KOPT-K1 (cell line): ENCODE measurements around the gene ZMYND11.

Experiments
- H3K27ac ChIP-seq: fragments of 200-600 bp; sonication (generic); 2 replicates; pipeline ENCODE4 v1.5.1; 2016; ENCODE audit warnings: antibody characterized with exemption, mild to moderate bottlenecking, low read depth, low read length; ENCODE audit not compliant: poor library complexity, severe bottlenecking
- H3K36me3 ChIP-seq: fragments of 200-600 bp; sonication (generic); 2 replicates; pipeline ENCODE4 v1.5.1; 2017; ENCODE audit warnings: antibody characterized with exemption, mild to moderate bottlenecking, low read length, moderate library complexity; ENCODE audit not compliant: insufficient read depth
- H3K9me3 ChIP-seq: fragments of 200-600 bp; sonication (generic); 2 replicates; pipeline ENCODE4 v1.5.1; 2017; ENCODE audit warnings: antibody characterized with exemption, low read length, mild to moderate bottlenecking; ENCODE audit not compliant: insufficient read depth, poor library complexity, severe bottlenecking

Gene ZMYND11

DNA sequence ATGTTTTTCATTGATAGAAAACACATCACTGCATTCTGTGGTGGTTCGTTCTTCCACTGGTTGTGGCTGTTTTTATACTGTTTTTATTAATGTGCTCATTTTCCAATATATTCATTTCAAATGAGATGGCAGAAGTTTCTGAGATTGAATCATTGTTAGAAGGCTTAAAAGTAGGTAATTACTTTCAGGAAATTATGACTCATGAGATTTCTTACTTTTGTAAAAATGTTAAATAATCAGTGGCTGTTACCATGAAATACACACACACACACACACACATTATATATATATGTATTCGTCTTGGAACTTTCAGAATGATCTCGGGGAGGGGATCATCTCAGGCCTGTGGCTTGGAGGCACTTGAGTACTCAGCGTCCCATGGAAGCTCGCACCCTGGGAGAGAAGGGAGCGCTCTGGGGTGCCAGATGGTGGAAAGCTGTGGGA, 66.1 kb downstream of the ZMYND11 start:
- peaks cover 8% of the 10 kb centered on the region; the same call in 1 of the 2 replicates for H3K36me3 ChIP-seq
- no peaks in the 10 kb centered on the region for H3K9me3 ChIP-seq
- H3K27ac ChIP-seq = no peak overlapping the region

DNA sequence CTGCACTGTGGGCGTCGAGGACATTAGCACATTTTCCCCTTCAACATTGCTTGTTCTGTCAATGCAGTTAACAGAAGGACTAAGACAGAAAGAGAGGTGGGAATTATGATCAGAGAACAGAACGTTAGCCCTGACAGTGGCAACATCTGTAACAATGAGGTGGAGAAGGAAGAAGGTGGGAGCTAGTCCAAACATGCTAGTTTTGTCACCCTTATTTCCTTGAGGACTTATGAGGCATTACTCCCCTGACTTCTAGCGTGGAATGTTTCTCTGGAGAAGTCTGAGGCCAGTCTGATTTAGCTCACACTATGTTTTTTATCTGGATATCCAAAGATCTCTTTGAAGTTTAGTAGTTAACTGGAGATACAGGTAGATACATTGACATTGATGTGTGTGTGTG, 73.4 kb downstream of the ZMYND11 start:
- Histone ChIP-seq H3K9me3 (no peaks in the 10 kb centered on the region), H3K27ac (no peak overlapping the region), H3K36me3 (peaks cover 22% of the 10 kb centered on the region; the same call in 1 of the 2 replicates)

DNA sequence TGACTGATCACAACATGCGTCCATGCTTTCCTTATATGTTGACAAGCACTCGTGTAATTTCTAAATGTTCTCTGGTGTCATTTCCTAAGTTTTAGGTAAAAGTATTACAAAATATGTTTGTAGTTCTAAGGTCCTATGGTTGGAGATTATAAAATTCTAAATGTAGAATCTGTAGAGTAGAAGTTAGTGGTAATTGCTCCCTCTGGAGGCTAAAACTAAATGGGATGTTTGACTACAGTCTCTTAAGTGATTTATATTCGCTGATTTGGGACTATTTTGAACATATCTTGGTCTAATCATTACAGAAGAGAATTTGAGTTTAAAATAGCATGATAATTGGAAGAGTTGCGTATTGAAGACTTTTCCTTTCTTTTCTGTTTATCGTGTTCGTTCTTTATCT, 74.1 kb downstream of the ZMYND11 start:
- Histone ChIP-seq H3K9me3 (no peaks in the 10 kb centered on the region), H3K36me3 (peaks cover 22% of the 10 kb centered on the region; the same call in 1 of the 2 replicates), H3K27ac (no peak overlapping the region)

DNA sequence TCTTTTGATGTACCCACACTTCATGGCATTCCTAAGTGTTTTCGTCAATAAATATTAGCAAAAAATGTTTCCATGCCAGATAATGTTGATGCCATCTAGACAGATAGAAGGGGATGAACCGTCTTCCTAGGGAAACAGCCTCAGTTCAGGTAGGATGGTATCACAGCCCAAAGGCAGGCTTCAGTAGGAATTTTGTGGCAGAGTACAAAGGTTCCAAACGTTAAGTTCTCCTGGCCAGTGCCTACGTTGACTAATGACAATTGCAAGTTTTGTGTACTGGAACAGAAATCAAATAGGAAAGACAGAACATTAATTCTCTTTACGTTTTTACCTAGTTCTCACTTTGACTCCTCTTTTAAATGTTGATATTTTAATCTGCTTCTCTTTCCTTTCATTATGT, 75.0 kb downstream of the ZMYND11 start:
- H3K27ac ChIP-seq = no peak overlapping the region
- no peaks in the 10 kb centered on the region for H3K9me3 ChIP-seq
- H3K36me3 ChIP-seq = peaks cover 23% of the 10 kb centered on the region; the same call in 1 of the 2 replicates

DNA sequence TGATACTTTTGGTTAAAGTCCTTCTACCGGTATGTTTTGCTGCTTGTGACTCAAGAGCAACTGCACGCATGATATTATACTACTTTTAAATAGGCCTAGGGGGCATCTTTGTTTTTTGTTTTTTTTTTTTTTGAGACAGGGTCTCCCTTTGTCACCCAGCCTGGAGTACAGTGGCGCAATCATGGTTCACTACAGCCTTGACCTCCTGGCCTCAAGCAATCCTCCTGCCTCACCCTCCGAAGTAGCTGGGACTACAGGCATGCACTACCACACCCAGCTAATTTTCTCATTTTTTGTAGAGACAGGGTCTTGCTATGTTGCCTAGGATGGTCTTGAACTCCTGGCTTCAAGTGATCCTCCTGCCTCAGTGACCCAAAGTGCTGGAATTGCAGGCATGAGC, 80.2 kb downstream of the ZMYND11 start:
- no peak overlapping the region for H3K27ac ChIP-seq
- no peaks in the 10 kb centered on the region for H3K9me3 ChIP-seq
- H3K36me3 ChIP-seq = peaks cover 33% of the 10 kb centered on the region

DNA sequence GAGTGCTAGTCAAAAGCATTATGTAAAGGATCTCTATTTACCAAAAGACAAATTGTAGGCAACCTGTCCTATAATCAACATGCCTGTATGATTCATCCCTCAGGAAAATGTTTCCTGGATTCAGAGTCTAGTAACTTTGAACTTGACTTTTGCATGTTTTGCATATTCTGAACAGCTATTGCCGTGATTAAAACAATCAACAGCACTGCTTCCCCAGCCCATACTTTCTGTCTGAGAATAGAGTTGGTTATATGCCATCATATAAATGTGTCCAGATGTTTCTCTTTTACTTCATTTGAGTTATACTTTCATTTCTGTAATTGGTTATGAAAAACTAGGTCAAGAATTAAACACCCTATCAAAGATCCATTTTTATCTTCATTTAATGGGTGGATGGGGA, 83.5 kb downstream of the ZMYND11 start:
- no peak overlapping the region for H3K27ac ChIP-seq
- peaks cover 18% of the 10 kb centered on the region; the same call in 1 of the 2 replicates for H3K36me3 ChIP-seq
- H3K9me3 ChIP-seq = no peaks in the 10 kb centered on the region

DNA sequence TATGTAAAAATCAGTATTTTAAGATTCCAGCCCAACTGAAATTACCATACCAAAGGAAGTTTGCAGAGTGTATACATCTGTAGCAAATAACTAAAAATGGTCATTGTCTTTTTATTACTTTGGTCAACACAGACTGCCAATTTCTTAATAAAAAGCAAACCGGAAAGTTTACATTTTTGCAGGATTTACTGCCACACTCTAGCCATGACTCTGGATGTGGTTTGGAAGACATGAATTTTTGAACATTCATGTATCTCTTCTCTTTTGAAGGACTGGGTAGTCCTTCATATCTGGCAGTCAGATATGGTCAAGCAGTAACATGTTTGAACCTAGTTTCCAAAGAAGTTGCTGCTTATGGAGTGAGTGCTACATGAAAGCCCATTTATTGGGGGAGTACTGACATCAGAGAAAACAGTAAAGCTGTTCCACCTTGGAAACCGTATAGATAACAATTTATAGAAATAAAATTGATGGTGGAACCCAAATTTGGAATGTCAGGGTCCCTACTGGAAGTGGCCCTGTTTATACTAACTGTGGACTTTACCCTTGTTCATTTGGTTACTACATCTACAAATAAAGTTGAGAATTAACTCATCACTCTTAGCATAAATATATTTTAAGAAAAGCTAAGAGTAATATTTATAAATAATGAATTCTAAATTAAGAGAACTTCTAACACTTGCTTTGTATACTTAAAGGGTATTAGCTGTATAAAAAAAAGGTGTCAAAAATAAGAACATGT, 84.6 kb downstream of the ZMYND11 start:
- Histone ChIP-seq H3K9me3 (no peaks in the 10 kb centered on the region), H3K27ac (no peak overlapping the region), H3K36me3 (peaks cover 18% of the 10 kb centered on the region; the same call in 1 of the 2 replicates)

DNA sequence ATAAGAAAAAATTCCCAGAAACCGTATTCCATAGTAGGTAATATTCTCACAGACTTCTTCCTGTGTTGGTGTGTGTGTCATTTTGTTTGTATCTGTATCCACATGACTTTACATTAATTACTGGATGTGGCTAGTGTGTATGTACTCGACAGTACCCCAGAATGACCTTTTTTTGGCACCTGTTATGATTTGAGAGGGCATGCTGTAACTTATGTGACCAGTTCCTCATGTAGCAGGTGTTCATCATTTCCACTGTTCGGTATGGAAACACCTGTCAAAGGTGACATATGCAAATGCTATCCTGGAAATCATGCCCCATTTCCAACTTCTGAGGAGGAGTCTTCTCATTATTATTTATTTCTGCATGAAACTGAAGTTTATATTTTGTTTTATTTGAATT, 89.3 kb downstream of the ZMYND11 start:
- Histone ChIP-seq H3K9me3 (no peaks in the 10 kb centered on the region), H3K36me3 (0 out of 2 replicates have a peak, but pooled peaks cover 3% of the 10 kb centered on the region), H3K27ac (no peak overlapping the region)

DNA sequence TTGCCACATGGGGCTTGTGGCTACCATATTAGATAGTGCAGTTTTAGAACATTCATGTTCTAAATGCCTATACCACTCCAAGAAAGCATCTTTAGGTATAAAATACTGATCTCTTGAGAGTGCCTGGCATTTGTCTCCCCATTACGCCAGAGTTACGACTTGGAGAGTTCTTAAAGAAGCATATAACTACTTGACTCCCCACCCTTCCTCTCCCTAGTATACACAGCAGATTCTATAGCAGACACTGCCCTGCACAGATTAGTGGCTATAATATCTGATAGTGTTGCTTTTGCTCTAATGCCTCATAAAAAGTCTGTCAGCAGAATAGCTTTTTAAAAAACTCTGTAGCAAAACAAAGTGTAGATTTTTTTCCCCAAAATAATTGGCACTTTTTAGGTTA, 90.8 kb downstream of the ZMYND11 start:
- Histone ChIP-seq H3K36me3 (no peaks in the 10 kb centered on the region), H3K27ac (no peak overlapping the region), H3K9me3 (no peaks in the 10 kb centered on the region)

DNA sequence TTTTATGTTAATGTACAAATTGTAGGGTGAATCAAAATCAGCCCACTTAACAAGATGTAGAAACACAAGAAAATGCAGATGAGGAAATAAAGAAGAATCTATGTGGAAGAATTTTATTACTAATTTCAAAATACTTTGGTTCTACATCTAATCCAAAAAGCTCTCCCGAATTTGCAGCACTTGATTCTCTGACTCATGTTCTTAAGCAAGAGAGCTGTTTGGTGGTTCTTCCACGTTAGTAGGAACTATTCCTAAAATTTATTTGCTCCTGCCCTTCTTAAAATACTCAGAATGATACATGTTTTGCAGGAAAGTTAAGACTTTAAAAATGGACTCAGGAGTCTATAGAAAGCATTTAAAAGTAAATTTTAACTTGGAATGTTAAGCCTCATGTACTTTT, 91.8 kb downstream of the ZMYND11 start:
- H3K27ac ChIP-seq = no peak overlapping the region

DNA sequence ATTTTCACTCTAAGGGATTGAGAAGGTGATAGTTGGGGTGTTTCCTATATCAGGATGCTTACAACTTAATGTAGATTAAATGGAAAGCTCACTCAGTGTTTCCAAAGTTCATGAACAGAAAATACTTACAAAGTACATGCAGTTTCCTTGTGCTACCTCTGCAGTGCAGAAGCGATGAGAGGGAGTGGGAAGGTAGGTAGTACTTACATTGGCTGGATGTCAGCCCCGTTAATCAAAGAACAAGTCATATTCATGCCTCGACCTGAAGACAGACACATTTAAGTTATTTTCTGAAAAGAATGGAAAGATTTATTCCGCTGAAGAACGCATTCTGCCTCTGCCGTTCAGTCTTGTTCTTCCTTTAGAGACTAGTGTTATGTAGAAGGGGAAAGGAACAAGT, 93.1 kb downstream of the ZMYND11 start:
- H3K27ac ChIP-seq = no peak overlapping the region
- H3K36me3 ChIP-seq = no peaks in the 10 kb centered on the region
- no peaks in the 10 kb centered on the region for H3K9me3 ChIP-seq

More for the DNA sequence above, 91.8 kb downstream of the ZMYND11 start:
- H3K9me3 ChIP-seq = no peaks in the 10 kb centered on the region
- H3K36me3 ChIP-seq = no peaks in the 10 kb centered on the region

DNA sequence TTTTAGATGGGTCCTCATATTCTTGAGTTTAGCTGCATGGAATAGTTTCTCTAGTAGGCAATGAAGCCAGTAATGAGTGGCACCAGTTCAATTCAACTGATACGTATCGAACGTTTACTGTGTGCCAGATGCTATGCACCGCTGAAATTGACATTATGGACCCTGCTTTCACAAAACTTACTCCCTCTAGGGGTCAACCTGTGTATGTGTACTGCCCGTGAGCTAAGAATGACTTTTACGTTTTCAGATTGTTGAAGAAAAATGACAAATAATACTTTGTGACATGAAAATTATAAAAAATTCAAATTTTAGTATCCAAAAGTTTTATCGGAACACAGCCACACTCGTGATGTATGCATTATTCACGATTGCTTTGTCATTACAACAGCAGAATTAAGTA, 95.5 kb downstream of the ZMYND11 start:
- 0 out of 2 replicates have a peak, but pooled peaks cover 4% of the 10 kb centered on the region for H3K36me3 ChIP-seq
- H3K9me3 ChIP-seq = no peaks in the 10 kb centered on the region
- no peak overlapping the region for H3K27ac ChIP-seq

DNA sequence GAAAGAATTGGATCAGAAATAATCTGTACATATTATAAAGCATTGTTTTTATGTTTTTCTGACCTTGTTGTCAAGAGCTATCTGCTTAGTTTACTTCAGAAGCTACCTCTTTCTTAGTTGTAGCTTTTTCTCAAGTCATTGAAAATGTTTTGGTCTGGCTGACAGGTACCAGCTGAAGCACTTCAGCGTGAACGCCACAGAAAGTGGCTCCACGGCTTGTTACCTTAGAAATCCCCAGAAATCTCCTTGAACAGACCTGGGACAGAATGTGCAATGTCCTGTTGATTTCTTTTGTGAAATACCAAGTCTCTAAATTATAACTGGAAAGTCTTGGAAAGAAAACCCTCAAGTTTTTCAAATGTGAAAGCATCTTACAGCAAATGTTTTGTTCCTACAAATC, 96.8 kb downstream of the ZMYND11 start:
- H3K9me3 ChIP-seq = no peaks in the 10 kb centered on the region
- no peak overlapping the region for H3K27ac ChIP-seq
- H3K36me3 ChIP-seq = 0 out of 2 replicates have a peak, but pooled peaks cover 4% of the 10 kb centered on the region

DNA sequence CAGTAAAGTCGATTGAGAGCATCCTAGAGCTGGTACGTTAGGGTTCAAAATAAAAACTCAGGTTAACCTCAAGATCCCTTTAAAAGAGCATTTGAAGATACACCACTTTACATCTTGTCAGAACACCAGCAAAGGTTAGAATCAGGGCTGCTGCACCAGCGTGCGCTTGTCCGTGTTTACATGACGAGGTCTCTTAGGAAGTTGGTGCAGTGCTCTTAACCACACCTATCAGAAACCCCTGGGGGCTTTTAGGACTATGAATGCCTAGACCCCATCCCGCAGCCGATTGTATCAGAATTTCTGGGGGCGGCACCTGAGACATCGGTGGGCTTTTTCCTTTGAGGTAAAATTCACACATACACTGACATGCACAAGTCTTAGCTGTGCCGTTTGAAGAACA, 97.6 kb downstream of the ZMYND11 start:
- Histone ChIP-seq H3K36me3 (0 out of 2 replicates have a peak, but pooled peaks cover 12% of the 10 kb centered on the region), H3K27ac (no peak overlapping the region), H3K9me3 (no peaks in the 10 kb centered on the region)

DNA sequence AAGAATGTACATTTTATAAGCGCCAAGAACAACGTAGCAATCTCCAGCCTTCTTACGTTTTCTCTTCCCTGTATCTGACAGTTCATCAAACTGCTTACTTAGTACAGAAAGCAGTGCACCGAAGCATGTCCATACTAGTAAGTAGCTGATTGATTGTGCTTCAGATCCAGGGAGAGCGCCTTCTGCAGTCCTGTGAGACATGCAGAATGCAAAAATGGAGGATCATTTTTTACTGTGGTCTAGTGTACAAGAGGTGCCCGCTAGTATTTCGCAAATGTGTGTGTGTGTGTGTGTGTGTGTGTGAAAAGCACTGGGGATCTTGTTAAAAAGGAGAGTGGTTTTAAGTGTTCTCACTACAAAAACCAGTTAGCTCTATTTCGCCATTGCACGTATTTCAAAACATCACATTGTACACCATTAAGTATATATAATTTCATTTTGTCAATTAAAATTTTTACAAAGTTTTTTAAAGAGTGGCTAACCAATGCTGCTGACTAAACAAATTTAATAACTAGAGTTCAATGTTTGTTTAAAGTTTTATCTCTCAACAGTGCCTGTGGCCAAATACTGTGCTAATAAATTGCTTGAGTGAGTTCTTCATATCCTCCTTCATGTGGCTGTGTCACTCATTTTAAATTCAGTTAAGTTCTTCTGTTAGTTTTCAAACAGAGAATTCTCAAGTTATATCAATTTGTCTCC, 99.6 kb downstream of the ZMYND11 start:
- H3K36me3 ChIP-seq = peaks cover 27% of the 10 kb centered on the region
- H3K9me3 ChIP-seq = no peaks in the 10 kb centered on the region
- H3K27ac ChIP-seq = no peak overlapping the region
